Measurements from ENCODE around the gene EEF2K. TPM values are rescaled to one million over a fixed set of nuclear protein-coding genes. Genes with fewer than 3 reads are reported as not detected.
"Not testable (repeated sequence)": the region's sequence is repeated elsewhere in the genome, so short reads cannot be mapped to it uniquely, and the experiment has no call there.

The EEF2K gene
- polyA plus RNA-seq, 3 donors = 0.85 to 6.5 (median 1.7) TPM

DNA sequence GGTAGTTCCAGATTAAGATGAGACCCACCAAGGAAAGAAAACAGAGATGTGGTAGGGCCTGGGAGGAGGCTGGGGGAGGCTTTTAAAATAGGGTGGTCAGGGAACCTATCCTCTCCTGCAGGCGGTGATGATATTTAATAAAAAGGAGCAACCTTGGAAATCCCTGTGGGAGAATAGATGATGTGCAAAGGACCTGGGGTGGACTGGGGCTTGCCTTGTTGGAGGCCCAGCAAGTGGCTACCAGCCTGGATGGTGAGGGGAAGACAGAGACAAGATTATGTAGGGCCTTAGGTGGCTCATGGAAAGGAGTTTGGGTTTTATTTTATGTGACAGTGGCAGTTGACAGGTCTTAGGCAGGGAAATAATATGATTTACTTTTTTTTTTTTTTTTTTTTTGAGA, 93.0 kb downstream of the EEF2K start:
- Histone ChIP-seq H2AFZ (ENCODE audit: insufficient read depth, low read depth, low read length, poor library complexity, severe bottlenecking) (no peak overlapping the region), H3K27ac (ENCODE audit: low read depth in 1 of 2, low read length in 2 of 2) (peak overlapping the region in 1 of 2 donors; percentile 85), H3K27me3 (ENCODE audit: control insufficient read depth in 2 of 2, insufficient read depth in 2 of 2, low read length in 2 of 2) (no peaks in the 10 kb centered on the region), H4K20me1 (ENCODE audit: insufficient read depth, low read length) (peaks cover 47% of the 10 kb centered on the region), H3K4me1 (ENCODE audit: control insufficient read depth in 1 of 2, insufficient read depth in 2 of 2, low read length in 2 of 2) (peaks cover 20 to 25% of the 10 kb centered on the region in 2 donors), H3K9ac (ENCODE audit: insufficient read depth, low read length, poor library complexity, severe bottlenecking) (no peak overlapping the region), H3K79me2 (ENCODE audit: insufficient read depth, low read length) (peaks cover 49% of the 10 kb centered on the region), H3K4me2 (replicated peaks; ENCODE audit: extremely low read depth, low read length, poor library complexity, severe bottlenecking) (peak overlapping the region; percentile 80), H3K36me3 (replicated peaks in 1 of 2; ENCODE audit: control insufficient read depth in 1 of 2, insufficient read depth in 2 of 2, low read length in 2 of 2) (peaks cover 13 to 21% of the 10 kb centered on the region in 2 donors), H3K9me3 (replicated peaks in 1 of 2; ENCODE audit: control insufficient read depth in 1 of 2, insufficient read depth in 1 of 2, low read length in 2 of 2) (no peaks in the 10 kb centered on the region), H3K4me3 (replicated peaks in 1 of 3; ENCODE audit: low read depth in 2 of 3, low read length in 3 of 3) (no peak overlapping the region)
- TF ChIP-seq, protein P1, sequence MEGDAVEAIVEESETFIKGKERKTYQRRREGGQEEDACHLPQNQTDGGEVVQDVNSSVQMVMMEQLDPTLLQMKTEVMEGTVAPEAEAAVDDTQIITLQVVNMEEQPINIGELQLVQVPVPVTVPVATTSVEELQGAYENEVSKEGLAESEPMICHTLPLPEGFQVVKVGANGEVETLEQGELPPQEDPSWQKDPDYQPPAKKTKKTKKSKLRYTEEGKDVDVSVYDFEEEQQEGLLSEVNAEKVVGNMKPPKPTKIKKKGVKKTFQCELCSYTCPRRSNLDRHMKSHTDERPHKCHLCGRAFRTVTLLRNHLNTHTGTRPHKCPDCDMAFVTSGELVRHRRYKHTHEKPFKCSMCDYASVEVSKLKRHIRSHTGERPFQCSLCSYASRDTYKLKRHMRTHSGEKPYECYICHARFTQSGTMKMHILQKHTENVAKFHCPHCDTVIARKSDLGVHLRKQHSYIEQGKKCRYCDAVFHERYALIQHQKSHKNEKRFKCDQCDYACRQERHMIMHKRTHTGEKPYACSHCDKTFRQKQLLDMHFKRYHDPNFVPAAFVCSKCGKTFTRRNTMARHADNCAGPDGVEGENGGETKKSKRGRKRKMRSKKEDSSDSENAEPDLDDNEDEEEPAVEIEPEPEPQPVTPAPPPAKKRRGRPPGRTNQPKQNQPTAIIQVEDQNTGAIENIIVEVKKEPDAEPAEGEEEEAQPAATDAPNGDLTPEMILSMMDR (IDR thresholded peaks at IDR 0.05) = no peak
- H3K4me1 Mint-ChIP-seq = peaks cover 28% of the 10 kb centered on the region
- peaks cover 0 to 2% (median 0%) of the 10 kb centered on the region in 3 donors for H3K27me3 Mint-ChIP-seq (ENCODE audit: low read depth in 3 of 3)
- peak overlapping the region in 3 of 7 donors; percentile 92 to 95 (median 94) for H3K27ac Mint-ChIP-seq
- H3K9me3 Mint-ChIP-seq = peaks cover 0 to 2% (median 0%) of the 10 kb centered on the region in 7 donors
- no peak overlapping the region for H3K4me3 Mint-ChIP-seq
- intact Hi-C loops (cut with micrococcal nuclease) = loop anchor here (5.0 to 10.0 kb wide), 2 partner anchors 297 to 644 kb away; partner anchors contain the start of genes IGSF6 (in 2 of the 2) and PDZD9 (in 2 of the 2)
- no peak for DNase-seq
- WGBS (ENCODE audit: insufficient coverage) = 100% methylated on average over 1 of the region's 1 CpG
- peaks cover 21 to 33% of the 10 kb centered on the region in 2 donors for H3K36me3 Mint-ChIP-seq

DNA sequence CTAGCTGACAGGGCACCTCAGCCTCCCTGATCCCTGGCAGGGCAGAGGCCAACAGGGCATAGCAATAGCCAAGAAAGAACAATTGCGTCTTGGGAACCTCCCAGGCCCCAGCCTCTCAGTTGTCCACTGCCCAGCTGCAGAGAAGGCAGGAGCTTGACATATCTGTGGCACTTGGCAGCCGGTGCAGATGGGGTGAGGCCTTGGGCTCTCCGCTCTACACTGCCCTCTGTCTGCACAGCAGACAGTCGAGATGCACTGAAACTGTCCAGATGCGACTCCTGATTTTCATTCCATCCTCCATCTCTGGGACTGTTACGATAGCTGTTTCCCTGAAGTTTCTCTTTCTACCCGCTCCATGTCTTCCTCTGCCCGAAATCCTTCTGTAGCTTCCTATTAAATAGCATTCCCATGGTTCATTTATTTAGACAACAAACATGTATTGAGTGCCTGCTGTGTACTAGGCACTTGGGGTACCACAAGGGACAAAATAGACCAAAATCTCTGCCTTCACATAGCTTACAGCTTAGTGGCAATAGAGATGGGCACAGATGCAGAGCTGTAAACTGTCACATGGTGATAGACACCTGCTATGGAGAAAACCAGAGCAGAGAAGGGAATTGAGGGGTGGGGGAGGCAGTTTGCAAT, 94.5 kb downstream of the EEF2K start:
- no peak overlapping the region for H3K9ac ChIP-seq (ENCODE audit: insufficient read depth, low read length, poor library complexity, severe bottlenecking)
- peaks cover 28 to 35% of the 10 kb centered on the region in 2 donors for H3K36me3 ChIP-seq (replicated peaks in 1 of 2; ENCODE audit: control insufficient read depth in 1 of 2, insufficient read depth in 2 of 2, low read length in 2 of 2)
- peaks cover 20 to 25% of the 10 kb centered on the region in 2 donors for H3K4me1 ChIP-seq (ENCODE audit: control insufficient read depth in 1 of 2, insufficient read depth in 2 of 2, low read length in 2 of 2)
- H3K4me3 Mint-ChIP-seq = peak overlapping the region in 1 of 2 donors; percentile 26
- peaks cover 28% of the 10 kb centered on the region for H3K4me1 Mint-ChIP-seq
- H2AFZ ChIP-seq (ENCODE audit: insufficient read depth, low read depth, low read length, poor library complexity, severe bottlenecking) = no peak overlapping the region
- H3K27me3 Mint-ChIP-seq (ENCODE audit: low read depth in 3 of 3) = peaks cover 0 to 2% (median 0%) of the 10 kb centered on the region in 3 donors
- H3K27me3 ChIP-seq (ENCODE audit: control insufficient read depth in 2 of 2, insufficient read depth in 2 of 2, low read length in 2 of 2) = no peaks in the 10 kb centered on the region
- WGBS (ENCODE audit: insufficient coverage) = 65% methylated on average over 6 of the region's 8 CpGs
- no peaks in the 10 kb centered on the region for H3K9me3 ChIP-seq (replicated peaks in 1 of 2; ENCODE audit: control insufficient read depth in 1 of 2, insufficient read depth in 1 of 2, low read length in 2 of 2)
- H3K4me3 ChIP-seq (replicated peaks in 1 of 3; ENCODE audit: low read depth in 2 of 3, low read length in 3 of 3) = no peak overlapping the region
- peaks cover 47% of the 10 kb centered on the region for H4K20me1 ChIP-seq (ENCODE audit: insufficient read depth, low read length)
- H3K9me3 Mint-ChIP-seq = peaks cover 0 to 2% (median 0%) of the 10 kb centered on the region in 7 donors
- TF ChIP-seq, protein P1 (IDR thresholded peaks at IDR 0.05) = peak; percentile 45
- H3K36me3 Mint-ChIP-seq = peaks cover 32 to 48% of the 10 kb centered on the region in 2 donors
- peak overlapping the region in 1 of 2 donors; percentile 11 for H3K27ac ChIP-seq (ENCODE audit: low read depth in 1 of 2, low read length in 2 of 2)
- intact Hi-C loops (cut with micrococcal nuclease) = no loop called here
- DNase-seq = peak in 1 of 3 donors; percentile 5
- H3K27ac Mint-ChIP-seq = peak overlapping the region in 4 of 7 donors; percentile 3 to 74 (median 46)
- peaks cover 49% of the 10 kb centered on the region for H3K79me2 ChIP-seq (ENCODE audit: insufficient read depth, low read length)
- H3K4me2 ChIP-seq (replicated peaks; ENCODE audit: extremely low read depth, low read length, poor library complexity, severe bottlenecking) = no peak overlapping the region

DNA sequence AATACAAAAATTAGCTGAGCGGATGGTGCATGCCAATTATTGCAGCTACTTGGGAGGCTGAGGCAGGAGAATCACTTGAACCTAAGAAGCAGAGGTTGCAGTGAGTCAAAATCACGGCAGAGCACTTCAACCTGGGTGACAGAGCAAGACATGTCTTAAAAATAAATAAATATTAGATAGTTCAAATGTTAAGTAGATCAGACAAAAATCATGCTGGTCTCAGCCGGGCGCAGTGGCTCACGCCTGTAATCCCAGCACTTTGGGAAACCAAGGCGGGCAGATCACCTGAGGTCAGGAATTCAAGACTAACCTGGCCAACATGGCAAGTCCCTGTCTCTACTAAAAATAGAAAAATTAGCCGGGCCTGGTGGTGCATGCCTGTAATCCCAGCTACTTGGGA, 95.3 kb downstream of the EEF2K start:
- H3K4me3 Mint-ChIP-seq; H3K27me3 Mint-ChIP-seq (ENCODE audit: low read depth in 3 of 3); H3K9ac ChIP-seq (ENCODE audit: insufficient read depth, low read length, poor library complexity, severe bottlenecking); H2AFZ ChIP-seq (ENCODE audit: insufficient read depth, low read depth, low read length, poor library complexity, severe bottlenecking); H3K27me3 ChIP-seq (ENCODE audit: control insufficient read depth in 2 of 2, insufficient read depth in 2 of 2, low read length in 2 of 2); H3K27ac ChIP-seq (ENCODE audit: low read depth in 1 of 2, low read length in 2 of 2); H3K9me3 ChIP-seq (replicated peaks in 1 of 2; ENCODE audit: control insufficient read depth in 1 of 2, insufficient read depth in 1 of 2, low read length in 2 of 2); DNase-seq; H3K4me3 ChIP-seq (replicated peaks in 1 of 3; ENCODE audit: low read depth in 2 of 3, low read length in 3 of 3); H3K9me3 Mint-ChIP-seq; H3K4me2 ChIP-seq (replicated peaks; ENCODE audit: extremely low read depth, low read length, poor library complexity, severe bottlenecking); intact Hi-C loops (cut with micrococcal nuclease): not testable (repeated sequence)
- peaks cover 33 to 44% of the 10 kb centered on the region in 2 donors for H3K36me3 ChIP-seq (replicated peaks in 1 of 2; ENCODE audit: control insufficient read depth in 1 of 2, insufficient read depth in 2 of 2, low read length in 2 of 2)
- Mint-ChIP-seq H3K36me3 (peaks cover 41 to 55% of the 10 kb centered on the region in 2 donors), H3K4me1 (peaks cover 24% of the 10 kb centered on the region), H3K27ac (peak overlapping the region in 1 of 7 donors; percentile 57)
- H3K4me1 ChIP-seq (ENCODE audit: control insufficient read depth in 1 of 2, insufficient read depth in 2 of 2, low read length in 2 of 2) = peaks cover 17 to 21% of the 10 kb centered on the region in 2 donors
- H4K20me1 ChIP-seq (ENCODE audit: insufficient read depth, low read length) = peaks cover 47% of the 10 kb centered on the region
- H3K79me2 ChIP-seq (ENCODE audit: insufficient read depth, low read length) = peaks cover 49% of the 10 kb centered on the region
- 96% methylated on average over 4 of the region's 7 CpGs for WGBS (ENCODE audit: insufficient coverage)

Data from CD14-positive monocyte (primary cell).